Activated CD4-positive, CD25-positive, alpha-beta regulatory T cell treated with anti-CD3 and anti-CD28 coated beads, Interleukin-2, amount 50 U/mL, for 16 hours (primary cell): ENCODE measurements around the gene ZFP3.
"Not testable (repeated sequence)": the region's sequence is repeated elsewhere in the genome, so short reads cannot be mapped to it uniquely, and the experiment has no call there.

Experiments used
- DNase-seq: peaks from one replicate; pipeline ENCODE4 v3.0.0-alpha.2; 2020; ENCODE audit warnings: low read depth, low spot score

The ZFP3 gene

GRCh38 chr17:5138616-5139457 lies 60.6 kb downstream of the ZFP3 start:
- DNase-seq, result no peak

DNA sequence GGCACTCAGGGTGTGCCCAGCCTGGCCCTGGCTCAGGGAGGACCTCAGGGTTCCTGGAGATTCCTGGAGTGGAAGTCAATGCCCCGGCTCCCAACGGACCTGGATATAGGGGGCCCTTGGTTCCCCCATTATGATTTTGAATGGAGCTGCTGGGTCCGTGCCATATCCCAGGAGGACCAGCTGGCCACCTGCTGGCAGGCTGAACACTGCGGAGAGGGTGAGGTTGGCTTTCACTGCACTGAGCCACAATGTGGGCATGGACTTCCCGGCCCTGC lies 61.1 kb downstream of the ZFP3 start:
- DNase-seq, result no peak

DNA sequence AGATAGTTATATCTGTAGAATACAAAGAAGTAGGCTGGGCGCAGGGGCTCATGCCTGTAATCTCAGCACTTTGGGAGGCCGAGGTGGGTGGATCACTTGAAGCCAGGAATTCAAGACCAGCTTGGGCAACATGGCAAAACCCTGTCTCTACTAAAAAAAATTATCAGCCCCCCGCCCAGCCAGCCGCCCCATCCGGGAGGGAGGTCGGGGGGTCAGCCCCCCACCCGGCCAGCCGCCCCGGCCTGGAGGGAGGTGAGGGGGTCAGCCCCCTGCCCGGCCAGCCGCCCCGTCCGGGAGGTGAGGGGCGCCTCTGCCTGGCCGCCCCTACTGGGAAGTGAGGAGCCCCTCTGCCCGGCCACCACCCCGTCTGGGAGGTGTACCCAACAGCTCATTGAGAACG lies 64.6 kb downstream of the ZFP3 start:
- DNase-seq, result not testable (repeated sequence)
